Ascending aorta (tissue), 2 donors: ENCODE data around the gene PREPL. TPM values are rescaled to one million over a fixed set of nuclear protein-coding genes. Genes with fewer than 3 reads are reported as not detected.
A peak's percentile ranks its signal among the peaks of the same experiment; 100 is the strongest.

ENCODE experiments used
- DNase-seq, 2 donors: peaks; one replicate each; pipeline ENCODE4 v3.0.0-alpha.2; 2019; ENCODE audit warnings: low spot score in 2 of 2
- H3K27ac ChIP-seq, 2 donors: fragments of 200-600 bp; sonication (generic); one replicate each; pipeline ENCODE4 v1.5.1; 2016 to 2017; ENCODE audit warnings: mild to moderate bottlenecking in 1 of 2
- H3K27me3 ChIP-seq: fragments of 200-600 bp; sonication (generic); one replicate; pipeline ENCODE4 v1.5.1; 2017
- H3K36me3 ChIP-seq, 2 donors: fragments of 200-600 bp; sonication (generic); one replicate each; pipeline ENCODE4 v1.5.1; 2016
- H3K4me1 ChIP-seq, 2 donors: fragments of 200-600 bp; sonication (generic); one replicate each; pipeline ENCODE4 v1.5.1; 2016 to 2017; ENCODE audit warnings: mild to moderate bottlenecking in 1 of 2
- H3K4me3 ChIP-seq, 2 donors: fragments of 200-600 bp; sonication (generic); one replicate each; pipeline ENCODE4 v1.5.1; 2016 to 2017; ENCODE audit warnings: mild to moderate bottlenecking in 1 of 2
- H3K9me3 ChIP-seq, 2 donors: fragments of 200-600 bp; sonication (generic); one replicate each; pipeline ENCODE4 v1.5.1; 2016
- CTCF ChIP-seq, 3 experiments: fragments of 200-600 bp in 2 of 3; fragments of 450-650 bp in 1 of 3; sonication (generic) in 2 of 3; IDR thresholded peaks; one replicate each; pipeline ENCODE4 v1.5.1; 2016 to 2019; ENCODE audit warnings: antibody characterized with exemption in 3 of 3, mild to moderate bottlenecking in 1 of 3, moderate library complexity in 1 of 3
- intact Hi-C: fragments of 100-400 bp; cut with DNase I; formaldehyde crosslinking; loops from one replicate; pipeline ENCODE4 v1.15.1; 2023
- total RNA-seq: library from RNA; depleted of rRNA; stranded (reverse); fragments of >200 nt; gene quantifications from one replicate; pipeline ENCODE4 v1.1.0, GENCODE V29; 2016

The PREPL gene
- total RNA-seq, 1 donor from 2014 or later: 22.6 TPM

- H3K27ac ChIP-seq: no peak overlapping the region
- no peak overlapping the region for H3K4me3 ChIP-seq
- TF ChIP-seq CTCF (IDR thresholded peaks at IDR 0.05): no peak
- H3K4me1 ChIP-seq: peaks cover 3 to 38% of the 10 kb centered on the region in 2 donors
- H3K36me3 ChIP-seq: peaks cover 0 to 6% of the 10 kb centered on the region in 2 donors
- no peaks in the 10 kb centered on the region for H3K9me3 ChIP-seq
- no peaks in the 10 kb centered on the region for H3K27me3 ChIP-seq
- intact Hi-C loops: no loop called here
- no peak for DNase-seq
Observed at GRCh38 chr2:44349506-44349905, 11.8 kb downstream of the PREPL start.

GRCh38 chr2:44348400-44348799, 12.9 kb downstream of the PREPL start:
- no peaks in the 10 kb centered on the region for H3K9me3 ChIP-seq
- H3K36me3 ChIP-seq: peaks cover 0 to 15% of the 10 kb centered on the region in 2 donors
- peak overlapping the region in 1 of 2 donors; percentile 25 for H3K4me3 ChIP-seq
- peak overlapping the region; percentile 71 to 75 for H3K27ac ChIP-seq
- intact Hi-C loops: no loop called here
- H3K4me1 ChIP-seq: peaks cover 3 to 36% of the 10 kb centered on the region in 2 donors
- H3K27me3 ChIP-seq: no peaks in the 10 kb centered on the region
- DNase-seq: peak in 1 of 2 donors; percentile 64
- no peak for TF ChIP-seq CTCF (IDR thresholded peaks at IDR 0.05)

- DNase-seq: no peak
- no peaks in the 10 kb centered on the region for H3K27me3 ChIP-seq
- H3K9me3 ChIP-seq: no peaks in the 10 kb centered on the region
- peaks cover 3 to 36% of the 10 kb centered on the region in 2 donors for H3K4me1 ChIP-seq
- TF ChIP-seq CTCF (IDR thresholded peaks at IDR 0.05): no peak
- no peak overlapping the region for H3K27ac ChIP-seq
- peaks cover 5 to 21% of the 10 kb centered on the region in 2 donors for H3K36me3 ChIP-seq
- no peak overlapping the region for H3K4me3 ChIP-seq
- intact Hi-C loops: no loop called here
Observed at GRCh38 chr2:44347526-44347925, 13.8 kb downstream of the PREPL start.

GRCh38 chr2:44342854-44343253, 18.4 kb downstream of the PREPL start:
- Histone ChIP-seq H3K9me3 (no peaks in the 10 kb centered on the region), H3K27me3 (no peaks in the 10 kb centered on the region), H3K36me3 (peaks cover 24 to 58% of the 10 kb centered on the region in 2 donors), H3K4me3 (no peak overlapping the region), H3K4me1 (peaks cover 0 to 12% of the 10 kb centered on the region in 2 donors), H3K27ac (no peak overlapping the region)
- TF ChIP-seq CTCF (IDR thresholded peaks at IDR 0.05): peak in 1 of 3 experiments; percentile 29
- intact Hi-C loops: loop anchor here (5.0 kb wide), 1 partner anchor 96 kb away; no protein-coding TSS in a partner anchor
- no peak for DNase-seq

- Histone ChIP-seq H3K4me3 (no peak overlapping the region), H3K27ac (no peak overlapping the region), H3K9me3 (no peaks in the 10 kb centered on the region), H3K27me3 (no peaks in the 10 kb centered on the region), H3K4me1 (peaks cover 0 to 4% of the 10 kb centered on the region in 2 donors), H3K36me3 (peaks cover 35 to 66% of the 10 kb centered on the region in 2 donors)
- intact Hi-C loops: no loop called here
- no peak for DNase-seq
- TF ChIP-seq CTCF (IDR thresholded peaks at IDR 0.05): no peak
Observed at GRCh38 chr2:44335806-44336538, 25.3 kb downstream of the PREPL start.
